ENCODE data around the gene INSM1. TPM values are rescaled to one million over a fixed set of nuclear protein-coding genes. Genes with fewer than 3 reads are reported as not detected.

INSM1 gene
- total RNA-seq, 2 donors from 2014 or later: 3.4 to 4.3 TPM

DNA sequence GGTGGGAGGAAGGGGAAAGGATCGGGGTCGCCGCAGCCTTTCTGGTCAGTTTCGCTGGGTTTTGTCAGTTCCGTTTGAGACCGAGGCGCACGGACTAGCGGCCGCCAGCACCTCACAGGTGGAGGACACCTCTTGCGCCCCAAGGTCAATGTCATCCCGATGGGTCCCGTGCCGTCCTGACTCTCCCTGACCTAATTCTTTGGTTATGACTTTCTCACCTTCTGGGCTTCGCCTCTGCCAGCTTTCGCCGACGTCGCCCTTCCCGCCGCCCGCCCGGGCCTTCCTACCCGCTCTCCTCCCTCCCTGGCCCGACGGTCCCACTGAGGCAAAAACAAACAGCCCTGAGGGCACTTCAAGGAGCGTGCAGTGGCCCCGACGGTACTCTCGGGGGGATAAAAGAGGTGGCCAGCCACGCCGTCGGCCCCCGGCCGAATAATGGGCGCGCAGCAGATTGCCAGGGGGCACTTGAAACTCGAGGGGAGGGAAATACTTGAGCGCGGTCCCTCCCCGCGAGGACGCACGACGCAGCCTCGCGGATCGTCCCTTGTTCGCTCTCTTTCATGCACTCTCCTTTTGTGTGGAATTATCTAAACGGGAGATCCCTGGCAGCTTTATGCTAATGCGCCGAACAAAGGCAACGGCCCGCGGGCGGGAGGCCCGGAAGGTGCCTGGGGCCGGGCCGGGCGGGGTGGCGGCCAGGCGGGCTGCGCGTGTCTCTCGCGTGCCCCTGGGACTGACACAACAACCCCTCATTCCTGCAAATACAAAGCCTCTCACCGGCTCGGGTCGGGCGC, 3.9 kb upstream of the INSM1 start:
- WGBS, 2 donors: 1 to 4% methylated on average over 26 to 70 of the region's 70 CpGs
- DNase-seq (no peak), ATAC-seq (no peak)
- H3K4me1 ChIP-seq: peaks cover 37% of the 10 kb centered on the region
- no peak overlapping the region for H3K4me3 ChIP-seq
- H3K27ac ChIP-seq: no peak overlapping the region
- intact Hi-C loops (cut with DNase I): no loop called here
- peaks cover 0 to 28% of the 10 kb centered on the region in 2 donors for H3K27me3 ChIP-seq
- no peaks in the 10 kb centered on the region for H3K9me3 ChIP-seq
- no peak for TF ChIP-seq POLR2A (IDR thresholded peaks at IDR 0.05)
- TF ChIP-seq, protein P1, sequence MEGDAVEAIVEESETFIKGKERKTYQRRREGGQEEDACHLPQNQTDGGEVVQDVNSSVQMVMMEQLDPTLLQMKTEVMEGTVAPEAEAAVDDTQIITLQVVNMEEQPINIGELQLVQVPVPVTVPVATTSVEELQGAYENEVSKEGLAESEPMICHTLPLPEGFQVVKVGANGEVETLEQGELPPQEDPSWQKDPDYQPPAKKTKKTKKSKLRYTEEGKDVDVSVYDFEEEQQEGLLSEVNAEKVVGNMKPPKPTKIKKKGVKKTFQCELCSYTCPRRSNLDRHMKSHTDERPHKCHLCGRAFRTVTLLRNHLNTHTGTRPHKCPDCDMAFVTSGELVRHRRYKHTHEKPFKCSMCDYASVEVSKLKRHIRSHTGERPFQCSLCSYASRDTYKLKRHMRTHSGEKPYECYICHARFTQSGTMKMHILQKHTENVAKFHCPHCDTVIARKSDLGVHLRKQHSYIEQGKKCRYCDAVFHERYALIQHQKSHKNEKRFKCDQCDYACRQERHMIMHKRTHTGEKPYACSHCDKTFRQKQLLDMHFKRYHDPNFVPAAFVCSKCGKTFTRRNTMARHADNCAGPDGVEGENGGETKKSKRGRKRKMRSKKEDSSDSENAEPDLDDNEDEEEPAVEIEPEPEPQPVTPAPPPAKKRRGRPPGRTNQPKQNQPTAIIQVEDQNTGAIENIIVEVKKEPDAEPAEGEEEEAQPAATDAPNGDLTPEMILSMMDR (IDR thresholded peaks at IDR 0.05): no peak
- H3K36me3 ChIP-seq (replicated peaks in 1 of 2; ENCODE audit: insufficient read depth in 1 of 2, low read depth in 2 of 2): no peaks in the 10 kb centered on the region

GRCh38 chr20:20364593-20365479, 3.1 kb upstream of the INSM1 start:
- no peak for ATAC-seq
- H3K36me3 ChIP-seq (replicated peaks in 1 of 2; ENCODE audit: insufficient read depth in 1 of 2, low read depth in 2 of 2): no peaks in the 10 kb centered on the region
- DNase-seq: no peak
- H3K9me3 ChIP-seq: no peaks in the 10 kb centered on the region
- H3K4me3 ChIP-seq: no peak overlapping the region
- H3K27ac ChIP-seq: no peak overlapping the region
- TF ChIP-seq, protein P1 (IDR thresholded peaks at IDR 0.05): no peak
- TF ChIP-seq POLR2A (IDR thresholded peaks at IDR 0.05): no peak
- H3K4me1 ChIP-seq: peaks cover 45% of the 10 kb centered on the region
- H3K27me3 ChIP-seq: peaks cover 0 to 28% of the 10 kb centered on the region in 2 donors
- 5 to 7% methylated on average over 34 to 70 of the region's 70 CpGs for WGBS, 2 donors
- intact Hi-C loops (cut with DNase I): no loop called here

GRCh38 chr20:20365480-20366161, 2.3 kb upstream of the INSM1 start:
- DNase-seq: no peak
- no peak overlapping the region for H3K27ac ChIP-seq
- no peak overlapping the region for H3K4me3 ChIP-seq
- intact Hi-C loops (cut with DNase I): no loop called here
- H3K27me3 ChIP-seq: peaks cover 0 to 28% of the 10 kb centered on the region in 2 donors
- H3K9me3 ChIP-seq: no peaks in the 10 kb centered on the region
- WGBS, 2 donors: 5 to 11% methylated on average over 18 of the region's 18 CpGs
- H3K4me1 ChIP-seq: peaks cover 41% of the 10 kb centered on the region
- no peak for ATAC-seq
- no peak for TF ChIP-seq POLR2A (IDR thresholded peaks at IDR 0.05)
- TF ChIP-seq, protein P1 (IDR thresholded peaks at IDR 0.05): no peak
- H3K36me3 ChIP-seq (replicated peaks in 1 of 2; ENCODE audit: insufficient read depth in 1 of 2, low read depth in 2 of 2): no peaks in the 10 kb centered on the region

GRCh38 chr20:20366551-20366875, 1.4 kb upstream of the INSM1 start:
- intact Hi-C loops (cut with DNase I): no loop called here
- Histone ChIP-seq H3K27me3 (peaks cover 0 to 28% of the 10 kb centered on the region in 2 donors), H3K27ac (no peak overlapping the region), H3K4me3 (no peak overlapping the region), H3K4me1 (peaks cover 41% of the 10 kb centered on the region), H3K36me3 (replicated peaks in 1 of 2; ENCODE audit: insufficient read depth in 1 of 2, low read depth in 2 of 2) (no peaks in the 10 kb centered on the region), H3K9me3 (no peaks in the 10 kb centered on the region)
- no peak for DNase-seq
- WGBS, 2 donors: 3 to 4% methylated on average over 4 to 19 of the region's 19 CpGs
- no peak for TF ChIP-seq POLR2A (IDR thresholded peaks at IDR 0.05)
- TF ChIP-seq, protein P1 (IDR thresholded peaks at IDR 0.05): no peak
- ATAC-seq: no peak
